ENCODE measurements around the gene SPEG. TPM values are rescaled to one million over a fixed set of nuclear protein-coding genes. Genes with fewer than 3 reads are reported as not detected.

The SPEG gene
- total RNA-seq, 2 donors from 2014 or later: 30.7 to 53.4 TPM

- Histone ChIP-seq H3K9me3 (no peaks in the 10 kb centered on the region), H3K4me1 (replicated peaks) (no peaks in the 10 kb centered on the region), H3K27ac (no peak overlapping the region), H3K27me3 (replicated peaks; ENCODE audit: insufficient read depth) (no peaks in the 10 kb centered on the region), H3K4me3 (no peak overlapping the region), H3K36me3 (no peaks in the 10 kb centered on the region)
- 14% methylated on average over 21 of the region's 21 CpGs for WGBS
- DNase-seq (ENCODE audit: low spot score): peak; percentile 74
- intact Hi-C loops (cut with DNase I): loop anchor here (10.0 kb wide), 1 partner anchor 236 kb away; no protein-coding TSS in a partner anchor
- TF ChIP-seq CTCF (IDR thresholded peaks at IDR 0.05) (peak; percentile 90 to 100 (median 97)), POLR2AphosphoS5 (IDR thresholded peaks at IDR 0.05) (peak; percentile 68), POLR2A (IDR thresholded peaks at IDR 0.05) (no peak)
These were observed 95.7 kb downstream of the SPEG start for GRCh38 chr2:219530048-219530963.

DNA sequence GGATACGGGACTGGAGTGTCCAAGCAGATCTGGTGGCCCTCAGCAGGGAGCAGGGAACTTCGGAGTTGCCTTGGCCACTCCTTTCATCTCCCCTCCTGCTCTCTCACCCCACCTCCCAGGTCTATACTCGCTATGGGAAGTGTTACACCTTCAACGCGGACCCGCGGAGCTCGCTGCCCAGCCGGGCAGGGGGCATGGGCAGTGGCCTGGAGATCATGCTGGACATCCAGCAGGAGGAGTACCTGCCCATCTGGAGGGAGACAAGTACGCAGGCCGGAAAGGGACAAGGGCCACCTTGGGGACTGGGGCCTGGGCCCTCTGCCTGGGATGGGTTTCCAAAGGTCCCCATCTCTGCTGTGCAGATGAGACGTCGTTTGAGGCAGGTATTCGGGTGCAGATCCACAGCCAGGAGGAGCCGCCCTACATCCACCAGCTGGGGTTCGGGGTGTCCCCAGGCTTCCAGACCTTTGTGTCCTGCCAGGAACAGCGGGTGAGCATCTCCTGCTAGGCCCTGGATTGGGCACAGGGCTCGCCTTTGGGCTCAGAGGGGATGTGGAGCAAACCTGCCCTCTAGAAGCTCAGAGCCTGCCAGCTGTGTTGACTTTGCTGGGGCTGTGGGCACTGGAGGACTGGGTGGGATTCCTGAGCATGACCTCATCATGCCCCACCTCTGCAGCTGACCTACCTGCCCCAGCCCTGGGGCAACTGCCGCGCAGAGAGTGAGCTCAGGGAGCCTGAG, 97.2 kb downstream of the SPEG start:
- Histone ChIP-seq H3K9me3 (no peaks in the 10 kb centered on the region), H3K4me1 (replicated peaks) (no peaks in the 10 kb centered on the region), H3K36me3 (no peaks in the 10 kb centered on the region), H3K27me3 (replicated peaks; ENCODE audit: insufficient read depth) (no peaks in the 10 kb centered on the region), H3K27ac (no peak overlapping the region), H3K4me3 (no peak overlapping the region)
- intact Hi-C loops (cut with DNase I): loop anchor here (10.0 kb wide), 1 partner anchor 237 kb away; no protein-coding TSS in a partner anchor
- DNase-seq (ENCODE audit: low spot score): no peak
- TF ChIP-seq CTCF (IDR thresholded peaks at IDR 0.05): no peak
- 88% methylated on average over 19 of the region's 20 CpGs for WGBS

DNA sequence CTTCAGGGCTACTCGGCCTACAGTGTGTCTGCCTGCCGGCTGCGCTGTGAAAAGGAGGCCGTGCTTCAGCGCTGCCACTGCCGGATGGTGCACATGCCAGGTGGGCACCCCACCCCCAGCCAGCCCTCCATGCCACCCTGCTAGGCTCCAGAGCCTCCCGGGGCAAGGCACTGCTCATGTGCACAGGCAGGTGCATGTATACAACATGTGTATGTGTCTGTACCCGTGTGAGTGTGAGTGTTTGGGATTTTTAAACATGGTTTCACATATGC, 97.7 kb downstream of the SPEG start:
- Histone ChIP-seq H3K27me3 (replicated peaks; ENCODE audit: insufficient read depth) (no peaks in the 10 kb centered on the region), H3K4me3 (no peak overlapping the region), H3K36me3 (no peaks in the 10 kb centered on the region), H3K27ac (no peak overlapping the region), H3K4me1 (replicated peaks) (no peaks in the 10 kb centered on the region), H3K9me3 (no peaks in the 10 kb centered on the region)
- intact Hi-C loops (cut with DNase I): loop anchor here (10.0 kb wide), 1 partner anchor 238 kb away; no protein-coding TSS in a partner anchor
- DNase-seq (ENCODE audit: low spot score): no peak
- TF ChIP-seq POLR2A (IDR thresholded peaks at IDR 0.05): no peak
- TF ChIP-seq POLR2AphosphoS5 (IDR thresholded peaks at IDR 0.05): no peak
- no peak for TF ChIP-seq CTCF (IDR thresholded peaks at IDR 0.05)
- 58% methylated on average over 2 of the region's 8 CpGs for WGBS

- DNase-seq (ENCODE audit: low spot score): no peak
- no peak for TF ChIP-seq POLR2A (IDR thresholded peaks at IDR 0.05)
- no peak for TF ChIP-seq POLR2AphosphoS5 (IDR thresholded peaks at IDR 0.05)
- TF ChIP-seq CTCF (IDR thresholded peaks at IDR 0.05): no peak
- H3K9me3 ChIP-seq: no peaks in the 10 kb centered on the region
- no peak overlapping the region for H3K4me3 ChIP-seq
- H3K27me3 ChIP-seq (replicated peaks; ENCODE audit: insufficient read depth): no peaks in the 10 kb centered on the region
- H3K4me1 ChIP-seq (replicated peaks): no peaks in the 10 kb centered on the region
- intact Hi-C loops (cut with DNase I): loop anchor here (10.0 kb wide), 1 partner anchor 239 kb away; no protein-coding TSS in a partner anchor
- WGBS: 64% methylated on average over 6 of the region's 6 CpGs
- no peaks in the 10 kb centered on the region for H3K36me3 ChIP-seq
- H3K27ac ChIP-seq: no peak overlapping the region
These were observed 99.5 kb downstream of the SPEG start for GRCh38 chr2:219533930-219534661.

All from prostate gland (tissue), 2 donors.